Sigmoid colon (tissue), 3 donors: Measurements from ENCODE around the gene PIP5K1C.
A peak's percentile ranks its signal among the peaks of the same experiment; 100 is the strongest.

Source experiments
- CTCF ChIP-seq, 4 experiments: fragments of 450-650 bp in 3 of 4; fragments of 200-600 bp in 1 of 4; IDR thresholded peaks; one replicate each; pipeline ENCODE4 v1.5.1; 2016 to 2019; ENCODE audit warnings: antibody characterized with exemption in 4 of 4, mild to moderate bottlenecking in 3 of 4, moderate library complexity in 2 of 4
- POLR2A ChIP-seq, 2 donors: fragments of 450-650 bp; IDR thresholded peaks; one replicate each; pipeline ENCODE4 v1.6.1; 2016; ENCODE audit warnings: antibody characterized with exemption in 2 of 2, mild to moderate bottlenecking in 2 of 2, moderate library complexity in 2 of 2

- TF ChIP-seq POLR2A (IDR thresholded peaks at IDR 0.05) (peak in 1 of 2 donors; percentile 31), CTCF (IDR thresholded peaks at IDR 0.05) (no peak)
These were observed 21.0 kb upstream of the PIP5K1C start for GRCh38 chr19:3721131-3721886.
